Hepatocyte (in vitro differentiated cells): ENCODE results near the gene NUPR1.

ENCODE experiments used
- EZH2 ChIP-seq: fragments of 200-600 bp; sonication (generic); IDR thresholded peaks from 2 replicates; pipeline ENCODE4 v1.6.1; 2016; ENCODE audit warnings: antibody characterized with exemption, mild to moderate bottlenecking, borderline replicate concordance
- EZH2phosphoT487 ChIP-seq: fragments of 200-600 bp; sonication (generic); IDR thresholded peaks from one replicate; pipeline ENCODE4 v1.6.1; 2018; ENCODE audit warnings: antibody characterized with exemption, mild to moderate bottlenecking, low read depth, moderate library complexity; ENCODE audit not compliant: unreplicated experiment, severe bottlenecking
- TF ChIP-seq, protein P1 (sequence below): fragments of 200-600 bp; sonication (generic); IDR thresholded peaks from 2 replicates; pipeline ENCODE4 v1.5.1; 2016; ENCODE audit warnings: antibody characterized with exemption, mild to moderate bottlenecking; ENCODE audit not compliant: poor library complexity

DNA sequence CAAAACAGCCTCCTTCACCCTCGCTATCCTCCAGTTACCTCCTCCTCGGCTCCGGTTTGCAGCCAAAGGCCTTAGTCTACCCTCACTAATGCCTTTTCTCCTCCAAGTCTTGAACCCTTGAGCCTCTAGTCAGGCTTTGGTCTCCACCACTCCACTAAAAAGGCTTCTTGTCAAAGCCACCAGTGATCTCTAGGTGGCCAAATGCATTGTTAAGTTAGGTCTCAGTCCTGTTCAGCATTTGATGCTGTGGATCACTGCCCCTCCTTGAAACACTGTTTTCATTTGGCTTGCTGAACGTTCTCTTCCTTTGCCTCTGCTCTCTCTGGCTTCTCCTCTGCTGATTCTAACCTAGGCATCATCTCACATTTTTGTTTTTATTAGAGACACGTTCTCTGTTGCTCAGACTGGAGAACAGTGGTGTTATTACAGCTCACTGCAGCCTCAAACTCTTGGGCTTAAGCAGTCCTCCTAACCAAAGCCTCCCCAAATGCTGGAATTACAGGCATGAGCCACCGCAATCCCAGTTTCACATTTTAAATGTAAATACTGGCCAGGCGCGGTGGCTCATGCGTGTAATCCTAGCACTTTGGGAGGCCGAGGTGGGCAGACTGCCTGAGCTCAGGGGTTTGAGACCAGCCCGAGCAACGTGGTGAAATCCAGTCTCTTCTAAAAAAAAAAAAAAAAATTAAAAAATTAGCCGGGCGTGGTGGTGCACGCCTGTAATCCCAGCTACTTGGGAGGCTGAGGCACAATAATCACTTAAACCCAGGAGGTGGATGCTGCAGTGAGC is 16.1 kb upstream of the NUPR1 start:
- TF ChIP-seq EZH2 (no peak), EZH2phosphoT487 (no peak)
- TF ChIP-seq, protein P1, sequence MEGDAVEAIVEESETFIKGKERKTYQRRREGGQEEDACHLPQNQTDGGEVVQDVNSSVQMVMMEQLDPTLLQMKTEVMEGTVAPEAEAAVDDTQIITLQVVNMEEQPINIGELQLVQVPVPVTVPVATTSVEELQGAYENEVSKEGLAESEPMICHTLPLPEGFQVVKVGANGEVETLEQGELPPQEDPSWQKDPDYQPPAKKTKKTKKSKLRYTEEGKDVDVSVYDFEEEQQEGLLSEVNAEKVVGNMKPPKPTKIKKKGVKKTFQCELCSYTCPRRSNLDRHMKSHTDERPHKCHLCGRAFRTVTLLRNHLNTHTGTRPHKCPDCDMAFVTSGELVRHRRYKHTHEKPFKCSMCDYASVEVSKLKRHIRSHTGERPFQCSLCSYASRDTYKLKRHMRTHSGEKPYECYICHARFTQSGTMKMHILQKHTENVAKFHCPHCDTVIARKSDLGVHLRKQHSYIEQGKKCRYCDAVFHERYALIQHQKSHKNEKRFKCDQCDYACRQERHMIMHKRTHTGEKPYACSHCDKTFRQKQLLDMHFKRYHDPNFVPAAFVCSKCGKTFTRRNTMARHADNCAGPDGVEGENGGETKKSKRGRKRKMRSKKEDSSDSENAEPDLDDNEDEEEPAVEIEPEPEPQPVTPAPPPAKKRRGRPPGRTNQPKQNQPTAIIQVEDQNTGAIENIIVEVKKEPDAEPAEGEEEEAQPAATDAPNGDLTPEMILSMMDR, result no peak
